Measurements from ENCODE around the gene MTA2. TPM values are rescaled to one million over a fixed set of nuclear protein-coding genes. Genes with fewer than 3 reads are reported as not detected.

The MTA2 gene
- total RNA-seq, 3 donors from 2014 or later, result 61.3 to 92.8 (median 85.5) TPM

Other genes starting within 250 kb of the MTA2 start
- gene SCGB1A1, start 182.8 kb downstream of the MTA2 start, total RNA-seq, result not detected
- 1,000 to 10,000 TPM in 2 of 3 donors, 100 to 1,000 TPM in 1; 636 to 1,393 (median 1,040) TPM for gene AHNAK, start 55.1 kb downstream of the MTA2 start, total RNA-seq
- gene EEF1G, start 28.0 kb downstream of the MTA2 start, total RNA-seq, result 1,000 to 10,000 TPM; 1,312 to 1,961 (median 1,794) TPM
- 10 to 100 TPM in 2 of 3 donors, 1 to 10 TPM in 1; 7.7 to 12.1 (median 10.7) TPM for gene TUT1, start 10.3 kb downstream of the MTA2 start, total RNA-seq
- gene EML3, start 10.9 kb upstream of the MTA2 start, total RNA-seq, result 10 to 100 TPM; 34.7 to 58.7 (median 35.7) TPM
- 10 to 100 TPM in 2 of 3 donors, 1 to 10 TPM in 1; 8.5 to 11.5 (median 11.0) TPM for gene ROM1, start 11.4 kb upstream of the MTA2 start, total RNA-seq
- 10 to 100 TPM; 19.0 to 38.0 (median 29.6) TPM for gene B3GAT3, start 20.1 kb upstream of the MTA2 start, total RNA-seq
- 100 to 1,000 TPM; 114 to 116 (median 116) TPM for gene GANAB, start 44.7 kb upstream of the MTA2 start, total RNA-seq
- 10 to 100 TPM; 14.6 to 19.0 (median 18.4) TPM for gene INTS5, start 51.4 kb upstream of the MTA2 start, total RNA-seq
- gene C11orf98, start 63.3 kb upstream of the MTA2 start, total RNA-seq, result 10 to 100 TPM; 22.9 to 42.9 (median 25.2) TPM
- gene CSKMT, start 63.4 kb upstream of the MTA2 start, total RNA-seq, result 10 to 100 TPM in 1 of 3 donors, 1 to 10 TPM in 2; 5.4 to 16.1 (median 5.8) TPM
- 1 to 10 TPM; 7.4 to 9.8 (median 8.3) TPM for gene UQCC3, start 69.8 kb upstream of the MTA2 start, total RNA-seq
- 1 to 10 TPM; 4.3 to 6.0 (median 5.6) TPM for gene LBHD1, start 70.4 kb upstream of the MTA2 start, total RNA-seq
- 100 to 1,000 TPM; 204 to 248 (median 239) TPM for gene UBXN1, start 77.2 kb upstream of the MTA2 start, total RNA-seq
- gene LRRN4CL, start 87.7 kb upstream of the MTA2 start, total RNA-seq, result 10 to 100 TPM in 2 of 3 donors, 1 to 10 TPM in 1; 9.8 to 15.1 (median 13.6) TPM
- gene BSCL2, start 105.6 kb upstream of the MTA2 start, total RNA-seq, result 10 to 100 TPM; 40.2 to 58.4 (median 54.1) TPM
- not detected for gene GNG3, start 105.8 kb upstream of the MTA2 start, total RNA-seq
- 10 to 100 TPM; 22.3 to 24.5 (median 23.6) TPM for gene HNRNPUL2, start 125.6 kb upstream of the MTA2 start, total RNA-seq
- gene TTC9C, start 126.6 kb upstream of the MTA2 start, total RNA-seq, result 10 to 100 TPM; 19.2 to 26.2 (median 25.8) TPM
- 1 to 10 TPM; 5.9 to 9.7 (median 9.0) TPM for gene ZBTB3, start 152.3 kb upstream of the MTA2 start, total RNA-seq
- gene POLR2G, start 159.7 kb upstream of the MTA2 start, total RNA-seq, result 10 to 100 TPM; 54.2 to 80.6 (median 65.5) TPM
- gene TAF6L, start 169.5 kb upstream of the MTA2 start, total RNA-seq, result 10 to 100 TPM; 14.1 to 20.8 (median 20.5) TPM
- 10 to 100 TPM; 61.4 to 66.9 (median 64.9) TPM for gene TMEM179B, start 185.5 kb upstream of the MTA2 start, total RNA-seq
- 10 to 100 TPM; 26.9 to 34.1 (median 29.8) TPM for gene TMEM223, start 190.1 kb upstream of the MTA2 start, total RNA-seq
- 10 to 100 TPM; 74.9 to 89.3 (median 76.4) TPM for gene NXF1, start 203.6 kb upstream of the MTA2 start, total RNA-seq
- 10 to 100 TPM; 30.8 to 42.3 (median 34.2) TPM for gene STX5, start 230.2 kb upstream of the MTA2 start, total RNA-seq
- gene TEX54, start 231.0 kb upstream of the MTA2 start, total RNA-seq, result 1 to 10 TPM in 1 of 3 donors, not detected in 2; 1.6 TPM
- gene WDR74, start 237.7 kb upstream of the MTA2 start, total RNA-seq, result 10 to 100 TPM; 46.6 to 62.6 (median 48.7) TPM